DND-41 (cell line): Measurements from ENCODE around the gene GLCCI1.

ENCODE experiments used
- EZH2 ChIP-seq: IDR thresholded peaks from 3 replicates; pipeline ENCODE4 v1.6.1; 2012; ENCODE audit warnings: borderline replicate concordance, low read depth, mild to moderate bottlenecking, moderate library complexity, low read length, inconsistent platforms; ENCODE audit not compliant: severe bottlenecking
- TF ChIP-seq, protein P1 (sequence below): IDR thresholded peaks from 2 replicates; pipeline ENCODE4 v1.5.1; 2012; ENCODE audit warnings: borderline replicate concordance, low read length, moderate library complexity, mild to moderate bottlenecking; ENCODE audit not compliant: poor library complexity, severe bottlenecking; ENCODE audit errors: extremely low read depth

GRCh38 chr7:7932553-7932952 is 36.0 kb upstream of the GLCCI1 start:
- TF ChIP-seq, protein P1, sequence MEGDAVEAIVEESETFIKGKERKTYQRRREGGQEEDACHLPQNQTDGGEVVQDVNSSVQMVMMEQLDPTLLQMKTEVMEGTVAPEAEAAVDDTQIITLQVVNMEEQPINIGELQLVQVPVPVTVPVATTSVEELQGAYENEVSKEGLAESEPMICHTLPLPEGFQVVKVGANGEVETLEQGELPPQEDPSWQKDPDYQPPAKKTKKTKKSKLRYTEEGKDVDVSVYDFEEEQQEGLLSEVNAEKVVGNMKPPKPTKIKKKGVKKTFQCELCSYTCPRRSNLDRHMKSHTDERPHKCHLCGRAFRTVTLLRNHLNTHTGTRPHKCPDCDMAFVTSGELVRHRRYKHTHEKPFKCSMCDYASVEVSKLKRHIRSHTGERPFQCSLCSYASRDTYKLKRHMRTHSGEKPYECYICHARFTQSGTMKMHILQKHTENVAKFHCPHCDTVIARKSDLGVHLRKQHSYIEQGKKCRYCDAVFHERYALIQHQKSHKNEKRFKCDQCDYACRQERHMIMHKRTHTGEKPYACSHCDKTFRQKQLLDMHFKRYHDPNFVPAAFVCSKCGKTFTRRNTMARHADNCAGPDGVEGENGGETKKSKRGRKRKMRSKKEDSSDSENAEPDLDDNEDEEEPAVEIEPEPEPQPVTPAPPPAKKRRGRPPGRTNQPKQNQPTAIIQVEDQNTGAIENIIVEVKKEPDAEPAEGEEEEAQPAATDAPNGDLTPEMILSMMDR: no peak
- TF ChIP-seq EZH2: no peak
